Pancreas (tissue), 10 donors: ENCODE results near the gene FAM114A1. TPM values are rescaled to one million over a fixed set of nuclear protein-coding genes. Genes with fewer than 3 reads are reported as not detected.
"Not testable (repeated sequence)": the region's sequence is repeated elsewhere in the genome, so short reads cannot be mapped to it uniquely, and the experiment has no call there.

ENCODE experiments used
- ATAC-seq, 4 donors: fragments of 200-7000 bp; cut with Tn5 transposase; one replicate each; pipeline versions ENCODE4 v1.8.0 to v1.9.1; 2020; ENCODE audit warnings: mild to moderate bottlenecking in 4 of 4, moderate library complexity in 4 of 4
- DNase-seq, 6 donors: peaks; one replicate each; pipeline ENCODE4 v3.0.0-alpha.2; 2020
- FAIRE-seq: peaks from 2 replicates; lab custom pipeline; 2012; peaks lifted over from hg19 to GRCh38; lab: Jason Lieb, UNC
- H3K27ac ChIP-seq, 4 donors: fragments of 200-600 bp; sonication (generic); 1 replicate in 3 of 4; 2 replicates in 1 of 4; pipeline versions ENCODE4 v1.5.0 to v1.8.0; 2020
- H3K27me3 ChIP-seq, 4 donors: fragments of 200-600 bp; one replicate each; pipeline ENCODE4 v1.8.0; 2021
- H3K36me3 ChIP-seq, 3 donors: fragments of 200-600 bp; sonication (generic) in 1 of 3; one replicate each; pipeline versions ENCODE4 v1.5.0 to v1.8.0; 2020 to 2021
- H3K4me1 ChIP-seq, 3 donors: fragments of 200-600 bp; one replicate each; pipeline ENCODE4 v1.8.0; 2021
- H3K4me3 ChIP-seq, 4 donors: fragments of 200-600 bp; sonication (generic) in 2 of 4; one replicate each; pipeline versions ENCODE4 v1.5.0 to v1.8.0; 2020 to 2021
- H3K9me3 ChIP-seq, 4 donors: fragments of 200-600 bp; one replicate each; pipeline ENCODE4 v1.8.0; 2021
- CTCF ChIP-seq, 4 donors: fragments of 200-600 bp; sonication (generic) in 3 of 4; IDR thresholded peaks; one replicate each; pipeline versions ENCODE4 v1.5.0 to v1.8.0; 2021; ENCODE audit warnings: antibody characterized with exemption in 4 of 4
- WGBS, 2 donors: extraction: QIAGEN DNeasy Blood & Tissue Kit; methylation state at CpG; one replicate each; pipeline ENCODE4 v1.1.7; 2013; 5-methylcytosine and 5-hydroxymethylcytosine counted together
- intact Hi-C, 3 donors: fragments of 100-400 bp; cut with DNase I; formaldehyde crosslinking; loops; one replicate each; pipeline versions ENCODE4 v1.11.1 to v1.14.2; 2022
- polyA plus RNA-seq, 2 donors: library from polyadenylated mRNA; stranded (reverse); fragments of 200-250 nt; gene quantifications; one replicate each; pipeline ENCODE4 v1.2.3, GENCODE V29; 2013
- total RNA-seq, 6 donors: library from RNA; stranded (reverse); fragmentation: NEBNext Ultra II Directional in 4 of 6; extraction: Animal tissue kit (Norgen Biotek cat#: 25700) in 4 of 6; gene quantifications; one replicate each; pipeline versions ENCODE4 v1.2.1 to v1.2.4, GENCODE V29; 2021 to 2023
- donor health status: healthy with polysubstance abuse.
- donor health status: DM: no; HTN: no; CAD: no; lungs with moderate emphysema.
- donor health status: DM: no; HTN: no; CAD: no.
- donor health status: control.
- donor health status: control.
- donor health status: Bipolar disorder and iron deficiency.
- donor health status: DM: yes; HTN: yes; CAD: no.
- donor health status: DM: no; HTN: no; CAD: no.
- donor health status: DM: no; HTN: no; CAD: no.
- donor health status: DM: yes; HTN: yes; CAD: no.

Gene FAM114A1
- total and polyA plus RNA-seq, 8 donors: 8.0 to 42.8 (median 20.3) TPM

GRCh38 chr4:38955957-38956356 is 88.4 kb downstream of the FAM114A1 start:
- H3K36me3 ChIP-seq: no peaks in the 10 kb centered on the region
- H3K27ac ChIP-seq: no peak overlapping the region
- intact Hi-C loops: no loop called here
- 84 to 86% methylated on average over 4 of the region's 4 CpGs for WGBS, 2 donors
- no peak for DNase-seq
- TF ChIP-seq CTCF (IDR thresholded peaks at IDR 0.05): no peak
- H3K4me1 ChIP-seq: no peaks in the 10 kb centered on the region
- no peak overlapping the region for H3K4me3 ChIP-seq
- FAIRE-seq: no peak
- H3K27me3 ChIP-seq: no peaks in the 10 kb centered on the region
- H3K9me3 ChIP-seq: no peaks in the 10 kb centered on the region
- ATAC-seq: no peak

- Histone ChIP-seq H3K4me1 (no peaks in the 10 kb centered on the region), H3K27me3 (no peaks in the 10 kb centered on the region), H3K36me3 (no peaks in the 10 kb centered on the region), H3K4me3 (no peak overlapping the region), H3K9me3 (no peaks in the 10 kb centered on the region), H3K27ac (no peak overlapping the region)
- TF ChIP-seq CTCF (IDR thresholded peaks at IDR 0.05): no peak
- 38% methylated on average over 5 of the region's 5 CpGs for WGBS, 2 donors
- ATAC-seq (peak in 2 of 4 donors; percentile 23 to 32), FAIRE-seq (no peak), DNase-seq (no peak)
- intact Hi-C loops: no loop called here
These were observed 89.7 kb downstream of the FAM114A1 start for GRCh38 chr4:38957261-38957815.

- 88 to 92% methylated on average over 3 of the region's 3 CpGs for WGBS, 2 donors
- Histone ChIP-seq H3K36me3 (no peaks in the 10 kb centered on the region), H3K27me3 (no peaks in the 10 kb centered on the region), H3K9me3 (no peaks in the 10 kb centered on the region), H3K27ac (no peak overlapping the region), H3K4me3 (no peak overlapping the region), H3K4me1 (no peaks in the 10 kb centered on the region)
- FAIRE-seq: no peak
- ATAC-seq: no peak
- intact Hi-C loops: no loop called here
- TF ChIP-seq CTCF (IDR thresholded peaks at IDR 0.05): no peak
- no peak for DNase-seq
These were observed 90.3 kb downstream of the FAM114A1 start for GRCh38 chr4:38957893-38958292.

GRCh38 chr4:38958453-38959190 is 91.0 kb downstream of the FAM114A1 start:
- intact Hi-C loops: no loop called here
- 92 to 95% methylated on average over 4 of the region's 4 CpGs for WGBS, 2 donors

GRCh38 chr4:38959248-38959647 is 91.6 kb downstream of the FAM114A1 start:
- H3K4me1 ChIP-seq, FAIRE-seq, H3K27me3 ChIP-seq, H3K27ac ChIP-seq, H3K9me3 ChIP-seq, H3K4me3 ChIP-seq, DNase-seq, H3K36me3 ChIP-seq, ATAC-seq, intact Hi-C loops: not testable (repeated sequence)
- WGBS, 2 donors: 73 to 78% methylated on average over 5 of the region's 5 CpGs

More at GRCh38 chr4:38958453-38959190, 91.0 kb downstream of the FAM114A1 start:
- Histone ChIP-seq H3K4me3 (no peak overlapping the region), H3K27me3 (no peaks in the 10 kb centered on the region), H3K36me3 (no peaks in the 10 kb centered on the region), H3K27ac (no peak overlapping the region), H3K9me3 (no peaks in the 10 kb centered on the region), H3K4me1 (no peaks in the 10 kb centered on the region)
- no peak for TF ChIP-seq CTCF (IDR thresholded peaks at IDR 0.05)
- DNase-seq (no peak), FAIRE-seq (no peak), ATAC-seq (no peak)
